OCI-LY3 (cell line): ENCODE measurements around the gene PLP1.
"Not testable (repeated sequence)": the region's sequence is repeated elsewhere in the genome, so short reads cannot be mapped to it uniquely, and the experiment has no call there.

Source experiments
- H2AFZ ChIP-seq: fragments of 200-600, 300-600 bp; shearing (Covaris generic); 2 replicates; pipeline ENCODE4 v1.6.0; 2014; ENCODE audit warnings: antibody characterized with exemption, low read depth, low read length
- H3K27ac ChIP-seq: fragments of 200-600, 300-600 bp; sonication (generic); 2 replicates; pipeline ENCODE4 v1.5.1; 2014; ENCODE audit warnings: mild to moderate bottlenecking, low read length, moderate library complexity, mixed read lengths
- H3K27me3 ChIP-seq: fragments of 200-600, 300-600 bp; sonication (generic); 2 replicates; pipeline ENCODE4 v1.6.1; 2014; ENCODE audit warnings: low read depth, low read length, mixed read lengths
- H3K36me3 ChIP-seq: fragments of 200-600, 300-600 bp; sonication (generic); replicated peaks from 2 replicates; pipeline ENCODE3; 2014; ENCODE audit warnings: low read depth, low read length, mixed read lengths
- H3K4me1 ChIP-seq: fragments of 300-600, 200-600 bp; sonication (generic); 2 replicates; pipeline ENCODE4 v1.6.1; 2014; ENCODE audit warnings: low read length, mixed read lengths
- H3K4me2 ChIP-seq: fragments of 200-600, 300-600 bp; sonication (generic); 2 replicates; pipeline ENCODE4 v1.6.1; 2014; ENCODE audit warnings: low read length, mixed read lengths
- H3K4me3 ChIP-seq: fragments of 300-600, 200-600 bp; sonication (generic); 2 replicates; pipeline ENCODE4 v1.5.1; 2014; ENCODE audit warnings: antibody characterized with exemption, mild to moderate bottlenecking, low read length, moderate library complexity
- H3K79me2 ChIP-seq: fragments of 300-600, 200-600 bp; shearing (Covaris generic); 2 replicates; pipeline ENCODE4 v1.6.1; 2014; ENCODE audit warnings: mild to moderate bottlenecking, low read length, mixed read lengths
- H3K9ac ChIP-seq: fragments of 300-600, 200-600 bp; shearing (Covaris generic); 2 replicates; pipeline ENCODE4 v1.6.0; 2014; ENCODE audit warnings: mild to moderate bottlenecking, low read length, moderate library complexity
- H3K9me3 ChIP-seq: fragments of 200-600, 300-600 bp; shearing (Covaris generic); 2 replicates; pipeline ENCODE4 v1.6.1; 2014; ENCODE audit warnings: low read length, mixed read lengths; ENCODE audit not compliant: insufficient read depth
- H4K20me1 ChIP-seq: fragments of 200-600, 300-600 bp; sonication (generic); 2 replicates; pipeline ENCODE4 v1.6.1; 2016; ENCODE audit warnings: low read length, mixed read lengths; ENCODE audit not compliant: insufficient read depth
- CTCF ChIP-seq: fragments of 200-600, 300-600 bp; sonication (generic); IDR thresholded peaks from 2 replicates; pipeline ENCODE4 v1.5.1; 2014; ENCODE audit warnings: antibody characterized with exemption, low read length, low read depth
- EZH2phosphoT487 ChIP-seq: fragments of 200-600 bp; shearing (Covaris generic); IDR thresholded peaks from 2 replicates; pipeline ENCODE4 v1.6.1; 2018; ENCODE audit warnings: antibody characterized with exemption, mixed run types, low read depth

Gene PLP1

DNA sequence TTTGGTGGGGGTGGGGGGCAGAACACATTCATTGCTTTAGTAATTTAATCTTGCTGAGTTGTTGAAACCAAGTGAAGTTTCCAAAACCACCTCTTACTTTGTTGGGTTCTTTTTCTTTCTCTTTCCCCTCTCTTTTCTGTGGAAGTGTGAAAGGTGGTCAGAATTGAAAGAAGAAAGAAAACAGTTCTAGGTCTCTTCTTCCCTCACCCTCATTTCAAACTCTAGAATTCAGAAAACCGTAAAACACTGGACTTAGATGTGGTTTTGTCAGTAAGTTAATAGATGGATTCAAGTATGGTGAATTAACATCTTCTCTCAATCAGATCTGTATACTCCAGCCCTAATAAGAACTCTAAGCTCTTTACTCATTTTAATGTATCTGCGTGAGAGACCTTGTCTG lies 23.7 kb downstream of the PLP1 start:
- Histone ChIP-seq H3K4me2 (no peak overlapping the region), H3K4me3 (no peak overlapping the region)

DNA sequence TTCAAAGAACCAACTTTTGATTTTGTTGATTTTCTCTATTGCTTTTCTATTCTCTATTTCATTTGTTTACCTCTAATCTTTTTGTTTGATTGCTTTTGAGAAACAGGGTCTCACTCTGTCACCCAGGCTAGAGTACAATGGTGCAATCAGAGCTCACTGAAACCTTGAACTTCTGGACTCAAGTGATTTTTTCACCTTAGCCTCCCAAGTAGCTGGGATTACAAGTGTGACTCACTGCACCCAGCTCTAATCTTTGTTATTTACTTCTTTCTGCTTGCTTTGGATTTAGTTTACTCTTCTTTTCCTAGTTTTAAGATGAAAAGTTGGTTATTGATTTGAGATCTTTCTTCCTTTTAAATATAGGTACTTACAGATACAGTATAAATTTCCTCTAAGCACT lies 29.2 kb downstream of the PLP1 start:
- TF ChIP-seq CTCF: no peak
- TF ChIP-seq EZH2phosphoT487: no peak
- Histone ChIP-seq H3K9me3 (no peaks in the 10 kb centered on the region), H3K4me1 (peaks cover 8% of the 10 kb centered on the region), H3K4me3 (no peak overlapping the region), H3K27me3 (no peaks in the 10 kb centered on the region), H3K36me3 (no peaks in the 10 kb centered on the region), H3K9ac (no peak overlapping the region), H2AFZ (no peak overlapping the region), H4K20me1 (no peaks in the 10 kb centered on the region), H3K4me2 (no peak overlapping the region), H3K27ac (no peak overlapping the region), H3K79me2 (no peaks in the 10 kb centered on the region)

More for the DNA sequence above, 23.7 kb downstream of the PLP1 start:
- Histone ChIP-seq H3K27ac (no peak overlapping the region), H3K36me3 (no peaks in the 10 kb centered on the region), H2AFZ (0 out of 2 replicates have a peak overlapping the region, but pooled peaks have one; percentile 60), H3K79me2 (no peaks in the 10 kb centered on the region), H3K9ac (no peak overlapping the region), H4K20me1 (no peaks in the 10 kb centered on the region), H3K9me3 (no peaks in the 10 kb centered on the region), H3K4me1 (no peaks in the 10 kb centered on the region), H3K27me3 (no peaks in the 10 kb centered on the region)
- no peak for TF ChIP-seq CTCF
- TF ChIP-seq EZH2phosphoT487: no peak

GRCh38 chrX:103806862-103807474 lies 30.3 kb downstream of the PLP1 start:
- H3K27ac ChIP-seq: no peak overlapping the region
- no peaks in the 10 kb centered on the region for H3K27me3 ChIP-seq
- H3K9me3 ChIP-seq: no peaks in the 10 kb centered on the region
- peaks cover 10% of the 10 kb centered on the region for H3K4me1 ChIP-seq
- TF ChIP-seq CTCF (no peak), EZH2phosphoT487 (no peak)
- no peak overlapping the region for H2AFZ ChIP-seq
- no peaks in the 10 kb centered on the region for H4K20me1 ChIP-seq
- no peaks in the 10 kb centered on the region for H3K79me2 ChIP-seq
- H3K36me3 ChIP-seq: no peaks in the 10 kb centered on the region
- no peak overlapping the region for H3K9ac ChIP-seq
- H3K4me3 ChIP-seq: no peak overlapping the region
- no peak overlapping the region for H3K4me2 ChIP-seq

DNA sequence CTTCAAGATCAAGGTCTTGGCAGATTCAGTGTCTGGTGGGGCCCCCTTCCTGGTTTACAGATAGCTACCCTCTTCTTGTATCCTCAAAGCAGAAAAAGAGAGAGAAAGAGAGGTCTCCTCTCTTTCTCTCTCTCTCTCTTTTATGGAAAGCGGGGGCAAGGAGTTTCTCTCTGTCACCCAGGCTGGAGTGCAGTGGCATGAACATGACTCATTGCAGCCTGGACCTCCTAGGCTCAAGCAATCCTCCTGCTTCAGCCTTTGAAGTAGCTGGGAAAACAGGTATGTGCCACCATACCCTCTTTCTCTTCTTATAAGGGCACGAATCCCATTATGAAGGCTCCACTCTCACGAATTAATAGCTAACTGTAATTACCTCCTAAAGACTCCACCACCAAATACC lies 35.2 kb downstream of the PLP1 start:
- Histone ChIP-seq H3K79me2 (no peaks in the 10 kb centered on the region), H3K4me1 (peaks cover 21% of the 10 kb centered on the region), H2AFZ (no peak overlapping the region), H3K4me3 (no peak overlapping the region), H3K27ac (no peak overlapping the region), H4K20me1 (no peaks in the 10 kb centered on the region), H3K4me2 (no peak overlapping the region; the same call in 1 of the 2 replicates), H3K9ac (no peak overlapping the region), H3K9me3 (no peaks in the 10 kb centered on the region), H3K36me3 (no peaks in the 10 kb centered on the region), H3K27me3 (no peaks in the 10 kb centered on the region)
- TF ChIP-seq CTCF (no peak), EZH2phosphoT487 (no peak)

- not testable (repeated sequence) for H3K9me3 ChIP-seq, H3K79me2 ChIP-seq, H2AFZ ChIP-seq, H3K36me3 ChIP-seq, H4K20me1 ChIP-seq, H3K4me3 ChIP-seq, H3K9ac ChIP-seq, H3K27ac ChIP-seq, H3K27me3 ChIP-seq, H3K4me2 ChIP-seq
- H3K4me1 ChIP-seq: peaks cover 12% of the 10 kb centered on the region
Observed at GRCh38 chrX:103817101-103817500, 40.5 kb downstream of the PLP1 start.
